ENCODE data around the gene IFTAP. TPM values are rescaled to one million over a fixed set of nuclear protein-coding genes. Genes with fewer than 3 reads are reported as not detected.
A peak's percentile ranks its signal among the peaks of the same experiment; 100 is the strongest.

The IFTAP gene
- total and polyA plus RNA-seq, 8 donors: 14.9 to 95.0 (median 29.9) TPM

DNA sequence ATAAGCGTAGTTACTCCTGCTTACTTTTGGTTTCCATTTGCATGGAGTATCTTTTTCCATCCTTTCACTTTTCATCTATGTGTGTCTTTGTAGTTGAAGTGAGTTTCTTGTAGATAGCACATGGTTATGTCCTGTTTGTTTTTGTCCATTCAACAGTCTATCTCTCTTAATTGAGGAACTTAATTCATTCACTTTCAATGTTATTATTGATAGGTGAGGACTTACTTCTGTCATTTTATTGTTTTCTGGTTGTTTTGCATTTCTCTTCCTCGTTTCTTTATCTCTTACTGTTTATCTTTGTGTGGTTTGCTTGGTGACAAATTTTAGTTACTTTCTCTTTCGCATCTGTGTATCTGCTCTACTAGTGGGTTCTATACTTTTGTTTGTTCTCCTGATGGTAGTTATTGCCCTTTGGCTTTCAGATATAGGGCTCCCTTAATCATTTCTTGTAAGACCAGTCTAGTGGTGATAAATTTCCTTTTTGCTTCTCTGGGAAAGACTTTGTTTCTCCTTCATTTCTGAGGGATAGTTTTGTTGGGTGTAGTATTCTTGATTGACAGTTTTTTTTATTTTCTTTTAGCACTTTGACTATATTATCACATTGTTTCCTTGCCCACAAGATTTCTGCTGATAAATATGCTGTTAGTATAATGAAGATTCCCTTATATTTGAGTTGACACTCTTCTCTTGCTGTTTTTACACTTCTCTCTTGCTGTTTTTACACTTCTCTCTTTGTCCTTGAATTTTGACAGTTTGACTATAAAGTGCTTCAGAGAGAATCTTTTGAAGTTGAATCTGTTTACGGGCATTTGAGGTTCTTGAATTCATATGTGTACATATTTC is 35.5 kb upstream of the IFTAP start:
- TF ChIP-seq, protein P1, sequence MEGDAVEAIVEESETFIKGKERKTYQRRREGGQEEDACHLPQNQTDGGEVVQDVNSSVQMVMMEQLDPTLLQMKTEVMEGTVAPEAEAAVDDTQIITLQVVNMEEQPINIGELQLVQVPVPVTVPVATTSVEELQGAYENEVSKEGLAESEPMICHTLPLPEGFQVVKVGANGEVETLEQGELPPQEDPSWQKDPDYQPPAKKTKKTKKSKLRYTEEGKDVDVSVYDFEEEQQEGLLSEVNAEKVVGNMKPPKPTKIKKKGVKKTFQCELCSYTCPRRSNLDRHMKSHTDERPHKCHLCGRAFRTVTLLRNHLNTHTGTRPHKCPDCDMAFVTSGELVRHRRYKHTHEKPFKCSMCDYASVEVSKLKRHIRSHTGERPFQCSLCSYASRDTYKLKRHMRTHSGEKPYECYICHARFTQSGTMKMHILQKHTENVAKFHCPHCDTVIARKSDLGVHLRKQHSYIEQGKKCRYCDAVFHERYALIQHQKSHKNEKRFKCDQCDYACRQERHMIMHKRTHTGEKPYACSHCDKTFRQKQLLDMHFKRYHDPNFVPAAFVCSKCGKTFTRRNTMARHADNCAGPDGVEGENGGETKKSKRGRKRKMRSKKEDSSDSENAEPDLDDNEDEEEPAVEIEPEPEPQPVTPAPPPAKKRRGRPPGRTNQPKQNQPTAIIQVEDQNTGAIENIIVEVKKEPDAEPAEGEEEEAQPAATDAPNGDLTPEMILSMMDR (IDR thresholded peaks at IDR 0.05): no peak
- no peak for TF ChIP-seq POLR2AphosphoS5 (IDR thresholded peaks at IDR 0.05)
- H3K9me3 ChIP-seq: no peaks in the 10 kb centered on the region
- peaks cover 0 to 6% (median 0%) of the 10 kb centered on the region in 4 donors for H3K4me1 ChIP-seq
- DNase-seq: no peak
- peak overlapping the region in 1 of 5 donors; percentile 29 for H3K27ac ChIP-seq
- 38 to 52% (median 41%) methylated on average over 4 of the region's 4 CpGs for WGBS, 5 donors
- intact Hi-C loops (cut with DNase I; ENCODE audit: low total_unique reads): no loop called here
- no peaks in the 10 kb centered on the region for H3K27me3 ChIP-seq
- no peaks in the 10 kb centered on the region for H3K36me3 ChIP-seq
- no peak overlapping the region for H3K4me3 ChIP-seq

DNA sequence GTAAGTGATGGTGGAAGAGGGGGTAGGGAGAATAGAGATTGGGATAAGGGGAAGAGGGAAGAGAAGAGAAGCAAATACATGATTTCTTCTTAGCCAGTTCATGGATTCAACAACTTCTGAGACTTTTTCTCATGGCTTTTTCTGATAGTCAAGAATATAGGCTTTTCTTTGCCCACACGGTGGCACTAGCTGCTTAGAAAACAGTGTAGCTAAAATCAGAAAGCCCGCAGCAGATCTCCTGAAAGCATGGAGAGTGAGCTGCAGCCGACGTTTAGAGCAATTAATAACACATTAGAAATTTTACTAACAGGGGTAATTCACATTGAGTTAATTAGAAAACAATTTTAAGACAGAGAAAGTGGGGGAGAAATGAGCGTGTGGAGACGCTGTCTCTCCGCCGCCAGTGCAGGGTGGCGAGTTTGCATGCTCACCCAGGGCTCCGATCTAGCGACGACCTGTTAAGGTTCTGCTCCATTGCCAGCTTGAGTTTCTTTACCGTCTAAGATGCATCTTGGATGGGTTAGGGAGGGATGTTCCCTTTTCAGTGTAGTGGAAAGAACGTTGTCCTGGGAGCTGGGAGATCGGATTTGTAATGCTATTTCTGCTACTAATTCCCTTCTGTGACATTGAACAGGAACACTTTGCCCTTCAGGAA is 29.8 kb upstream of the IFTAP start:
- no peaks in the 10 kb centered on the region for H3K36me3 ChIP-seq
- no peaks in the 10 kb centered on the region for H3K27me3 ChIP-seq
- intact Hi-C loops (cut with DNase I; ENCODE audit: low total_unique reads): loop anchor here (5.0 to 10.0 kb wide), 2 partner anchors 60 to 108 kb away; no protein-coding TSS in a partner anchor
- H3K27ac ChIP-seq: no peak overlapping the region
- peak; percentile 58 to 88 for DNase-seq
- peaks cover 0 to 9% (median 3%) of the 10 kb centered on the region in 4 donors for H3K4me1 ChIP-seq
- TF ChIP-seq EP300 (IDR thresholded peaks at IDR 0.05): no peak
- TF ChIP-seq, protein P1 (IDR thresholded peaks at IDR 0.05): peak in 5 of 7 experiments; percentile 37 to 61 (median 53)
- TF ChIP-seq POLR2A (IDR thresholded peaks at IDR 0.05): no peak
- peak overlapping the region; percentile 32 to 44 (median 40) for H3K4me3 ChIP-seq
- H3K9me3 ChIP-seq: no peaks in the 10 kb centered on the region
- WGBS, 5 donors: 2 to 4% (median 3%) methylated on average over 15 of the region's 15 CpGs

DNA sequence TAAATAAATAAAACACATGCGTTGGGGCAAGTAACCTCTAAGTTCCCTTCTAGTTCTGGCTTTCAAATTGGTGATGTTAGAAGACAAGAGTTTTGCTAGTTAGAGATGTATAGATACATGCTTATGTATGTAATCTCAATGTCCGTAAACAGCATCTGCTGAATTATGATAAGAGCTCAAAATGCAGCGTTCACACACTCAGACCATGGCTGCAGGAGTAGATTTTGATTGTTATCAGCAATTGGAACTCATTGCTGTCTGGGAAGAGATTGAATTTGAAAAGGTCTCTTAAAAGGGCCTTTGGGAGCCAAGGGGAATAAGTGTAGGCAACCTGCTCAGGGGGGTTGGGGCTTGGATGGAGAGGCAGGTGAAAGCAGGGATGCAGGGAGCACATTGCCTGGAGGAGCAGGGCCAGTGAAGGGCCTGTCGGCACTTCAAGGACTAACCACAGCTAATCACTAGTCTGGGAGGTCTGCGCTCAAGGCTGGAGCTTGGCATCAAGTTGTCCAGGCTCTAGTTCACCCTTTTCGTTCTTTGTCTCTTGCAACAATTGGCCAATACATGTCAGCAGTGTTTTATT is 29.2 kb upstream of the IFTAP start:
- H3K27me3 ChIP-seq: no peaks in the 10 kb centered on the region
- no peaks in the 10 kb centered on the region for H3K36me3 ChIP-seq
- TF ChIP-seq POLR2AphosphoS5 (IDR thresholded peaks at IDR 0.05) (no peak), POLR2A (IDR thresholded peaks at IDR 0.05) (no peak), EP300 (IDR thresholded peaks at IDR 0.05) (no peak)
- TF ChIP-seq, protein P1 (IDR thresholded peaks at IDR 0.05): no peak
- peaks cover 0 to 9% (median 3%) of the 10 kb centered on the region in 4 donors for H3K4me1 ChIP-seq
- WGBS, 5 donors: 49 to 64% (median 51%) methylated on average over 6 of the region's 6 CpGs
- peak overlapping the region; percentile 32 to 44 (median 40) for H3K4me3 ChIP-seq
- DNase-seq: no peak
- H3K9me3 ChIP-seq: no peaks in the 10 kb centered on the region
- no peak overlapping the region for H3K27ac ChIP-seq
- intact Hi-C loops (cut with DNase I; ENCODE audit: low total_unique reads): loop anchor here (5.0 to 10.0 kb wide), 2 partner anchors 60 to 107 kb away; no protein-coding TSS in a partner anchor

DNA sequence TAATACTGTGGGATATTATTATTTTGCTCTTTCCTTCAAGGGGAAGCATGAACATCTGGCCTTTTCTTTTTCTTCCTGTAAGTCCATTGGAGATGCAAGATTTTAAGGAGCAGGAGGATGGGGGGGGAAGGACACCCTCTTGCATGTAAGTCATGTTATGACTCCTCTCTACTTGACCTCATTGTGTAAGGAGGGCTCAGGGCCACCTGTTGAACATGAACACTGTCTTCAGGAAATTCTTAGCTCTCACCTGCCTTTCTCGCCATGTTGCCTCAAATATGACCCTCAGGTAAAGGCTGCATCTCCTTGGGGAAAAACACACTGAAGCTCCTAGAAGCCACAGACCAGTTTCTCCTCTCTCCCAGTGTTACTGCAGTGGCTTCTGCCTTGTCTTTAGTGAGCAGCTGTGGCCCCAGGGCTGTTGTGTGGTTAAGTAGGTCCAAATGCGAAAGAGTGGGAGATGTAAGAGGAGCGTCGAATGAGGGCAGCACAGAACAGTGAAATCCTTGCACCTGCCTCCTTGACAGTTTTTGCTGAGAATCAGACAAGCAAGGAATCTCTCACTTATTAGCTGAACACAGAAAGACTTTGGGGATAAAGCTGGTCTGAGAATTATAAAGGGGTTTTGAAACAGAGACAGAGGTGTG is 27.8 kb upstream of the IFTAP start:
- H3K4me3 ChIP-seq: no peak overlapping the region
- intact Hi-C loops (cut with DNase I; ENCODE audit: low total_unique reads): loop anchor here (5.0 to 10.0 kb wide), 2 partner anchors 58 to 106 kb away; no protein-coding TSS in a partner anchor

More for the DNA sequence above, 27.8 kb upstream of the IFTAP start:
- no peaks in the 10 kb centered on the region for H3K36me3 ChIP-seq
- no peaks in the 10 kb centered on the region for H3K9me3 ChIP-seq
- TF ChIP-seq POLR2AphosphoS5 (IDR thresholded peaks at IDR 0.05): no peak
- TF ChIP-seq, protein P1 (IDR thresholded peaks at IDR 0.05): no peak
- no peak for TF ChIP-seq EP300 (IDR thresholded peaks at IDR 0.05)
- TF ChIP-seq POLR2A (IDR thresholded peaks at IDR 0.05): no peak
- H3K27me3 ChIP-seq: no peaks in the 10 kb centered on the region
- H3K27ac ChIP-seq: no peak overlapping the region
- 88 to 95% (median 92%) methylated on average over 4 of the region's 4 CpGs for WGBS, 5 donors
- DNase-seq: no peak
- peaks cover 0 to 9% (median 3%) of the 10 kb centered on the region in 4 donors for H3K4me1 ChIP-seq
